Daoy (cell line): Measurements from ENCODE around the gene BBX. TPM values are rescaled to one million over a fixed set of nuclear protein-coding genes. Genes with fewer than 3 reads are reported as not detected.
"Not testable (repeated sequence)": the region's sequence is repeated elsewhere in the genome, so short reads cannot be mapped to it uniquely, and the experiment has no call there.

Experiments used
- DNase-seq: peaks from one replicate; pipeline ENCODE4 v3.0.0-alpha.2; 2015; ENCODE audit warnings: low read depth
- total RNA-seq: library from RNA; depleted of rRNA; stranded (reverse); fragments of >200 nt; shearing (Covaris generic); gene quantifications from 2 replicates; pipeline ENCODE4 v1.2.3, GENCODE V29; 2014

Gene BBX
- total RNA-seq, 1 experiment from 2014 or later: 38.7 TPM

- DNase-seq: no peak
Measured at GRCh38 chr3:107684431-107684925, 161.7 kb downstream of the BBX start.

- DNase-seq: no peak
Measured at GRCh38 chr3:107685383-107685782, 162.6 kb downstream of the BBX start.

- DNase-seq: no peak
Measured at GRCh38 chr3:107687056-107687581, 164.4 kb downstream of the BBX start.

GRCh38 chr3:107689355-107689754, 166.6 kb downstream of the BBX start:
- no peak for DNase-seq

GRCh38 chr3:107690522-107691138, 167.9 kb downstream of the BBX start:
- peak; percentile 15 for DNase-seq

DNA sequence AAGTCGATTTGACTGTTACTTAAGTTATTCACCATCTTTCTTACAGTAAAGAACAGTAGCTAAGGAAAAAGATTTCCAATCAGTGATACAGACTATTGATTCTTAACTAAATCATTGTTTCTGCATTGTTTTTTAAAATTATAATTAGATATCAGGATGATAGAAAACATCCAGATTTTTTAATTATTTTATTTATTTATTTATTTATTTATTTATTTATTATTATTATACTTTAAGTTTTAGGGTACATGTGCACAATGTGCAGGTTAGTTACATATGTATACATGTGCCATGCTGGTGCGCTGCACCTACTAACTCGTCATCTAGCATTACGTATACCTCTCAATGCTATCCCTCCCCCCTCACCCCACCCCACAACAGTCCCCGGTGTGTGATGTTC, 169.2 kb downstream of the BBX start:
- not testable (repeated sequence) for DNase-seq

- DNase-seq: not testable (repeated sequence)
Measured at GRCh38 chr3:107697348-107697747, 174.6 kb downstream of the BBX start.

DNA sequence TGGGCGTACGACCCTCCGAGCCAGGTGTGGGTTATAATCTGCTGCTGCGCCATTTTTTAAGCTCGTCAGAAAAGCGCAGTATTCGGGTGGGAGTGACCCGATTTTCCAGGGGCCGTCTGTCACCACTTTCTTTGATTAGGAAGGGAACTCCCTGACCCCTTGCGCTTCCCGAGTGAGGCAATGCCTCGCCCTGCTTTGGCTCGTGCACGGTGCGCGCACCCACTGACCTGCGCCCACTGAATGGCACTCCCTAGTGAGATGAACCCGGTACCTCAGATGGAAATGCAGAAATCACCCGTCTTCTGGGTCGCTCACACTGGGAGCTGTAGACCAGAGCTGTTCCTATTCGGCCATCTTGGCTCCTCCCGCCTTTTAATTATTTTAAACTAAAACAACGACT, 175.1 kb downstream of the BBX start:
- not testable (repeated sequence) for DNase-seq

DNA sequence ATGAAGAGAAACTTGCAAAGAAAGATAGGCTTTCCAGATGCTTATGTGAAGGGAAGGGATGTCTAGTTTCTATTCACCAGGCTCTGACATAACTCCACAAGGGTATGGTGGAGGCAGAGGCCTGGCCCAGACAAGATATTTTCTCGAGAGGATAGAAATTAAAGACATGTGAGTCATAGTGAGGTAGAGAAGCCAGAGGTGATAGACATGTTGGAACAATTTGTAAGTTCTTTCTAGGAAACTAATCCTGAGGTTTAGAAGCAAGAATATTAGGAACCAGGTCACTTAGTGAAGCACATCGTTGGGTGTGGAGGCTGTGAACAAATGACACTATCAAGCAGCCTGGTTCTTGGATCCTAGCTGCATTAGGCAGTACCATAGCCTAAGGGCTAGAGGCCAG, 176.9 kb downstream of the BBX start:
- DNase-seq: no peak

DNA sequence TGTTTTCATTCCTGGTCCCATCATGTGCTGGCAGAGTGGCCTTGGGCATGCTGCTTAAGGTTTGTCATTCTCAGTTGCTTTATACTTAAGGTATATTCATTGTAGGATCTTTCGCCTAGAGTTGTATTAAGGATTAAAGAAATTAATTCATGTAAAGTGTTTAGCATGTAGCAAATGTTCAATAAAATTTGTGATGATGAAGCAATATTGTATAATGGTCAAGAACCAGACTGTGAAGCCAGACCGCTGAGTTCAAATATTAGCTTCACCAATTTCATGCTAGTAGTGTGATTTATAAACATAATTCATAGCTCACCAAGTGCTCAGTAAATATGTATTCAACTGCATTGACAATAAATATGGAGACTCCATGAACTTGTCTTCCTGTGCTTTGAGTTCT, 178.5 kb downstream of the BBX start:
- DNase-seq: no peak

- DNase-seq: peak; percentile 53
Measured at GRCh38 chr3:107704477-107704876, 181.7 kb downstream of the BBX start.

DNA sequence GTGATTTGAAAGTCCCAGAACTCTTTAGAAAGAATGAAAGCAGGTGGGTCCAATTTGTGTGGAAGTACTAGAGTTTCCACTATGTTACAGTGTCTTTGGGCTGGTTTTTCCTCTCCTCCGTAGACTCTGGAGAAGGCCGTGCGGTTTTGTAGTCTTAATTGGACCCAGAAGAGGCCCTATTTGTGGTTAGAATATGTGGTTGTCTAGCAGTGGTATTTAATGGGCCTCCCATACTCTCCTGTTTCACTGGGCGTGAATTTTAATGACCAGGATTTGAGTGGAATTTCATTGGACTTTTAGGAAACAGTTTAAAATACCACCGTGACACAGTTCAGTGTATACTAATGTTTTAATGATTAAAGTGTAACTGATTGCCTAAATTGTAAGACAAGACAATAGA, 182.3 kb downstream of the BBX start:
- no peak for DNase-seq

- peak; percentile 49 for DNase-seq
Measured at GRCh38 chr3:107710851-107711250, 188.1 kb downstream of the BBX start.

- DNase-seq: no peak
Measured at GRCh38 chr3:107716734-107717133, 194.0 kb downstream of the BBX start.

GRCh38 chr3:107718547-107718946, 195.8 kb downstream of the BBX start:
- no peak for DNase-seq

- no peak for DNase-seq
Measured at GRCh38 chr3:107727102-107727501, 204.3 kb downstream of the BBX start.

DNA sequence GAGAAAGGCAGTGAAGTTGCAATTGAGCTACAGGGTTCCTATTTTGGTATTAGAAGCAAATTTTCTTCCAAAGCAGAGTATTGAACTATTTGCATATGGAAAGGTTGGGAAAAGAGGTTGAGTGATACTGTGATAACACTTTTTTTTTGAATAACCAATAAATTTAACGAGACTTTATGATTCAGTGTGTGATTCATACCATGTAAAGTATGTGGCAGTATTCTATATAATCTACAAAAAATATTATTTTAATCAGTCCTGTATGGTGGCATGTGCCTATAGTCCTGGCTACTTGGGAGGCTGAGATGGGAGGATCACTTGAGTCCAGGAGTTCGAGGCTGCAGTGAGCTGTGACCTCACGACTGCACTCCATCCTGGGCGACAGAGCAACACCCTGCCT, 206.9 kb downstream of the BBX start:
- no peak for DNase-seq

- no peak for DNase-seq
Measured at GRCh38 chr3:107734317-107734716, 211.6 kb downstream of the BBX start.

GRCh38 chr3:107737914-107738313, 215.2 kb downstream of the BBX start:
- DNase-seq: no peak

DNA sequence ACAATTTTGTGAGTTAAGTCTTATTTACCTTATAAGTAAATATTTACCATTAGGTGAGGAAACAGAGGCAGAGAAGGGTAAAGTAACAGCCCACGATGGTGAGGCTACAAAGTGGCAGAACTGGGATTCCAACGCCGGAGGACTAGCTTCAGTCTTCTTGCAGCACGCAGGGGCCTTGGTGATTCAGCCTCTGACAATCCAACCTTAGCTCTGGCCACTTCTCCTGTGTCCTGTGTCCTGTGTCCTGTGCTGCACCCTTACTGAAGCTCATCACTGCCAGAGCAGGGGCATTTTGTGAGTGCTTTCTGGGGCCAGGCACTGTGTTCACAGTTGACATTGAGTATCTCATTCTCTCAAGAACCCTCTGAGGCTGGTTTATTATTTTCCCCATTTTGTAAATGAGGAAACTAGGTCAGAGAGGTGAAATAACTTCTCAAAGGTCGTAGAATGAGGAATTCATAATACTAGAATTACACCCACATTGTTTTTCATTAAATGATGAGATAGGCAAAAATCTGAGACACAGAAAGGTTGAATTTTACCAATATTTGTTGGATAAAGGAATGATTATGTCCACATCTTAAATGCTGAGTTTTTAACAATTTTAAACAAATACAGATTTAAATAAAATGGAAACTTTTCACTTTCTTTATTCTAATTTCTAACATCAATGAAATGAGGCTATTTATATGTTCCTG, 215.9 kb downstream of the BBX start:
- no peak for DNase-seq

DNA sequence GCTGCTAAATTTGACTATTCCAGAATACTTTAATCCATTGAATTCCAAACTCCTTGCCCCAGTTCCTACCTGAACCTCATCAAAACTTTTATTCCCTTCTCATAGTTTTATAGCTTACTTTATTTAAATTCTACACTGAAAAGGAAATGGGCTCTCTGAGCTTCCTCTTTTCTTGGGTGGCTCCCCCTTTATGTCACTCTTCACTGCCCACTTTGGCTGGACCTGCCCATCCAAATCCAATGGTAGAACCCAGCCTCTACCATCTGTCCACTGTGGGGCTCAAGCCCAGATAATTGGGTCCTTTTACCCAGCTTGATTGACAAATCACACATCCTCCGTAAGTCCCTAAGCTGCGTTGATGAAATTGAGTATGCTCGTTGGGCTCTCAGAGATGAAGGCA, 216.5 kb downstream of the BBX start:
- no peak for DNase-seq

DNA sequence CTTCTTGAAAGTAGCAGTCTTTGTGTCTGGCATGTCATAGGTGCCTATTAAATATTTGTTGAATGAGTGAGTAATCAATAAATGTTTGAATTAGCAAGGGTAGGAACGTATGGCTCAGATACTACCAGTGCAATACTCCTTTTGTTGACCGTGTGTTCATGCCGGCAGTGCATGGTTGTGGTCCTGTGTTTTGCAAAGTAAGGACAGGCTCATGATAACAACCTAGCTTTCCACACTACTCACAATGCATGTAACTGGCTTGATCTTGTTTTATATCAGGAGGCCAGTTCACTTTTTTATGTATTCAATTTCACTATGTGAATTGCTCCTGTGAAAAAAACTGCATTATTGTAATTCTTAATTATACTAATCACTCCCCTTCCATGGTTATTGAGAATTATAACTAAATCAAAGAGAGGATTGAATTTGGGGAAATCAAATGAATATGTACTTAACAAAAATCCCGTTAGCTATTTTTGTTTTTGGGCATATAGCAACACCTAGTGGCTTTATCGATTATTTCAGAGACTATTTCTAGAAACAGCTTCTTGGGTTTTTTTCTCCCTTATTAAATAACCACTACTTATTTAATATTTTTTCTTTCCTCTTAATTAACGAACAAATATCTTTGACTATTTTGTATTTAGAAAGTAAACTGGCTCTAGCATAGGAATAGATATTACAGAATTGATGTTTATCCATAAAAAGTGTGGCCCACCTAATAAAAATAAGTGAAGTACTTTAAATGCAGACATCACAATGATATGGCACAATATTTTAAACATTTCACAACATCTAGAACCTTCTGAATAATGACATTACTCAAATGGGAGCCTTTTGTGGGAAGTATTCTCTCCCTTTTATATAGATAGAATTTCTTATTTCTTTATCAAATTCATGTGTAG, 218.5 kb downstream of the BBX start:
- no peak for DNase-seq
